GM12875 (cell line): Measurements from ENCODE around the gene TRAF5.
"Not testable (repeated sequence)": the region's sequence is repeated elsewhere in the genome, so short reads cannot be mapped to it uniquely, and the experiment has no call there.

Experiments
- H3K4me3 ChIP-seq: one replicate; pipeline ENCODE4 v1.5.1; 2011; ENCODE audit warnings: low read depth, low read length, control low read depth
- CTCF ChIP-seq: IDR thresholded peaks from 2 replicates; pipeline ENCODE4 v1.5.1; 2011; ENCODE audit warnings: low read depth, mild to moderate bottlenecking, control low read depth, inconsistent platforms, low read length, moderate library complexity, borderline replicate concordance; ENCODE audit not compliant: insufficient read depth

The TRAF5 gene

GRCh38 chr1:211384524-211384923 is 57.9 kb downstream of the TRAF5 start:
- TF ChIP-seq CTCF: no peak
- no peak overlapping the region for H3K4me3 ChIP-seq

- no peak for TF ChIP-seq CTCF
- no peak overlapping the region for H3K4me3 ChIP-seq
Observed at GRCh38 chr1:211386921-211387320, 60.3 kb downstream of the TRAF5 start.

- H3K4me3 ChIP-seq: not testable (repeated sequence)
Observed at GRCh38 chr1:211390829-211391228, 64.2 kb downstream of the TRAF5 start.

- TF ChIP-seq CTCF: no peak
- no peak overlapping the region for H3K4me3 ChIP-seq
Observed at GRCh38 chr1:211393203-211393602, 66.6 kb downstream of the TRAF5 start.

GRCh38 chr1:211398266-211398930 is 71.8 kb downstream of the TRAF5 start:
- not testable (repeated sequence) for H3K4me3 ChIP-seq

GRCh38 chr1:211399851-211400393 is 73.3 kb downstream of the TRAF5 start:
- not testable (repeated sequence) for H3K4me3 ChIP-seq

- not testable (repeated sequence) for H3K4me3 ChIP-seq
Observed at GRCh38 chr1:211401751-211402150, 75.1 kb downstream of the TRAF5 start.

GRCh38 chr1:211406086-211406485 is 79.5 kb downstream of the TRAF5 start:
- H3K4me3 ChIP-seq: not testable (repeated sequence)

- not testable (repeated sequence) for H3K4me3 ChIP-seq
Observed at GRCh38 chr1:211407749-211408148, 81.1 kb downstream of the TRAF5 start.

GRCh38 chr1:211411639-211412038 is 85.0 kb downstream of the TRAF5 start:
- no peak overlapping the region for H3K4me3 ChIP-seq
- no peak for TF ChIP-seq CTCF

- TF ChIP-seq CTCF: no peak
- no peak overlapping the region for H3K4me3 ChIP-seq
Observed at GRCh38 chr1:211415700-211416099, 89.1 kb downstream of the TRAF5 start.

- H3K4me3 ChIP-seq: not testable (repeated sequence)
Observed at GRCh38 chr1:211416246-211416627, 89.6 kb downstream of the TRAF5 start.

GRCh38 chr1:211416628-211417323 is 90.1 kb downstream of the TRAF5 start:
- H3K4me3 ChIP-seq: not testable (repeated sequence)
